HG03097 (cell line): Measurements from ENCODE around the gene ANKRD52.
"Not testable (repeated sequence)": the region's sequence is repeated elsewhere in the genome, so short reads cannot be mapped to it uniquely, and the experiment has no call there.

ENCODE experiments used
- ATAC-seq: cut with Tn5 transposase; IDR thresholded peaks from one replicate; pipeline ENCODE4 v1.9.1; 2021; ENCODE audit not compliant: unreplicated experiment, low FRiP score

Gene ANKRD52

DNA sequence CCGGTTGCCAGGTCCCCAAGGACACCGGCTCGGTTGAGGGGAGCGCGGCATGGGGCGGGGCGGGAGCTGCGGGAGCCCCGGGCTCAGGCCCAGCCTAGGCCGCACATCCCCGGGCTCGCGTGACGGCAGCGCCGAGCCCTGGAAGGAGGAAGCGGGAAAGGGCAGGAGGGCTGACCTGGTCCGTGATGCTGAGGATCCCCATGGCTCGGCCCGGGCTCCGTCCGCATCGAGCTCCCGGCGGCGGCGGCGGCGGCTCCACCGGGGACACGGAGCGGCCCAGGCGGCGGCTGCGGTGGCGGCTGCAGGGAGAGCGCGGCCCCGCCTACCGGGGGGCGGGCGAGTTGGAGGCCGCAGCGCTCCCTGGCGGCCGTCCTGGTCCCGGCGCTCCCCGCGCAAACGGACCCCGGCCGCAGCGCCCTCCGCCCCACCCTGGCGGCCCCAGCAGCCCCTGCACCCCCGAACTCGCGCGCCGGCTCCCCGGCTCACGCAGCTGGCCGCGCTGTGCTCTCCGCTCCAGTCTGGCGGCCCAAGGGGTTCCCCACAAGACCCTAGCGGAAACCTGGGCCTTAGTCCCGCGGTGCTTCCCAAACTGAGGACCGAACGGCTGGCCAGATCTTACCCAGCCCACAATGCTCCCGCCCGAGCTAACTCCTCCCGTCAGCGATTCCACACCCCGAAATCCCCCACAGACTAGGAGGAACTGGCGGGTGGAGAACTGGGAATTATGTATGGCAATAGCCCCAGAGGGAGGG is at the start of gene ANKRD52:
ANKRD52 (minus strand) TSS at position 317 of the 752 bp plus-strand sequence; CDS start at position 202, 115 bp downstream.
- ATAC-seq, result peak; percentile 83

DNA sequence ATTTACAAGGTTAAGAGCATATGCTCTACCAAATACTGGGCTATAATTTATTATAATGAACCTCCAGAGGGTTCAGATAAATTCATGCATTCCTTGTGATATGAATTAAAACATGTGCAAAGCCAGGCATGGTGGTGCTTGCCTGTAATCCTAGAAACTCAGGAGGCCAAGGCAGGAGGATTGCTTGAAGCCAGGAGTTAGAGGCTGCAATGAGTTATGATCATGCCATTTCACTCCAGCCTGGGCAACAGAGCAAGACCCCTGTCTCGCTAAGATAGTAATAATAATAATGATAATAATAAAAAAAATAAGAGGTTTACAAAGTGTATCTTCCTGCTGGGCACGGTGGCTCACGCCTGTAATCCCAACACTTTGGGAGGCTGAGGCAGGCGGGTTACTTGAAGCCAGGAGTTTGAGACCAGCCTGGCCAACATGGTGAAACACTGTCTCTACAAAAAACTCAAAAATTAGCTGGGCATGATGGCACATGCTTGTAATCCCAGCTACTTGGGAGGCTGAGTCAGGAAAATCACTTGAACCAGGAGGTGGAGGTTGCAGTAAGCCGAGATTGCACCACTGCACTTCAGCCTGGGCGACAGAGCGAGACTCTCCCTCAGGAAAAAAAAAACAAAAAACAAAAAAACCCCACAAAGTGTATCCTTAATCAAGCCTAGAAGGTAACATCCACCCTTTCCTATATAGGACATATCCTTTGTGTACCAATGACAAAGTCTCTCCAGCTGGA is 49.2 kb upstream of the ANKRD52 start:
- ATAC-seq, result no peak

DNA sequence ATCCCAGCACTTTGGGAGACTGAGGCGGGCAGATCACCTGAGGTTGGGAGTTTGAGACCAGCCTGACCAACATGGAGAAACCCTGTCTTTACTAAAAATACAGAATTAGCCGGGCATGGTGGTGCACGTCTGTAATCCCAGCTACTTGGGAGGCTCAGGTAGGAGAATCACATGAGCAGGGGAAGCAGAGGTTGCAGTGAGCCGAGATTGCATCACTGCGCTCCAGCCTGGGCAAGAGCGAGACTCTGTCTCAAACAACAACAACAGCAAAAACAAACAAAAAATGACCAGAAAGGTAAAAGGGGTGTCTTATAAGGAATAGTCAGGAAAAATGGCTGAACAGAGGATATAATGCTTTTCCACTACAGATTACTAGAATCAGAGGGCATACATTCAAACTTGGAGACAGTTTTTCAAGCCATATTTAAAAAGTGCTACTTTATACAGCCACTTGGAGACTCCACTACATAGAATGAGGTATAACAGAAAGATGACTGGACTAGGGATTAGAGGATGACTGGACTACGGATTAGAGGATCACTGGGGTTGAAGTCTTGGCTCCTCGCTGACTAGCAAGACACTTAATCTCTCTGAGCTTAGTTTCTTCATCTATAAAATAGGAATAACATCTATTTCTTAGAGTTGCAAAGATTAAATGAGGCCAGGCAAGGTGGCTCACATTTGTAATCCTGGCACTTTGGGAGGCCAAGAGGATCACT is 46.8 kb upstream of the ANKRD52 start:
- no peak for ATAC-seq

DNA sequence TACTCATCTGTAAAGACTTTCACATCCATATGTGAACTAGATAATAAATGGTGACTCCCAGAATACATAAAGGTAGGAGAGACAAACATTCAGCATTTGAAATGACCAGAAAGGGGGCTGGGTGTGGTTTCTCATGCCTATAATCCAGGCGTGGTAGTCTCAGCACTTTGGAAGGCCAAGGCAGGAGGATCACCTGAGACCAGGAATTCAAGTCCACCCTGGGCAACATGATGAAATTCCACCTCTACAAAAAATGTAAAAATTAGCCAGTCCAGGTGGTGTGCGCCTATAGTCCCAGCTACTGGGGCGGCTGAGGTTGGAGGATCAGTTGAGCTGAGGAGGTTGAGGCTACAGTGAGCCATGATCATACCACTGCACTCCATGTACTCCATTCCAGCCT is 46.1 kb upstream of the ANKRD52 start:
- ATAC-seq, result no peak

DNA sequence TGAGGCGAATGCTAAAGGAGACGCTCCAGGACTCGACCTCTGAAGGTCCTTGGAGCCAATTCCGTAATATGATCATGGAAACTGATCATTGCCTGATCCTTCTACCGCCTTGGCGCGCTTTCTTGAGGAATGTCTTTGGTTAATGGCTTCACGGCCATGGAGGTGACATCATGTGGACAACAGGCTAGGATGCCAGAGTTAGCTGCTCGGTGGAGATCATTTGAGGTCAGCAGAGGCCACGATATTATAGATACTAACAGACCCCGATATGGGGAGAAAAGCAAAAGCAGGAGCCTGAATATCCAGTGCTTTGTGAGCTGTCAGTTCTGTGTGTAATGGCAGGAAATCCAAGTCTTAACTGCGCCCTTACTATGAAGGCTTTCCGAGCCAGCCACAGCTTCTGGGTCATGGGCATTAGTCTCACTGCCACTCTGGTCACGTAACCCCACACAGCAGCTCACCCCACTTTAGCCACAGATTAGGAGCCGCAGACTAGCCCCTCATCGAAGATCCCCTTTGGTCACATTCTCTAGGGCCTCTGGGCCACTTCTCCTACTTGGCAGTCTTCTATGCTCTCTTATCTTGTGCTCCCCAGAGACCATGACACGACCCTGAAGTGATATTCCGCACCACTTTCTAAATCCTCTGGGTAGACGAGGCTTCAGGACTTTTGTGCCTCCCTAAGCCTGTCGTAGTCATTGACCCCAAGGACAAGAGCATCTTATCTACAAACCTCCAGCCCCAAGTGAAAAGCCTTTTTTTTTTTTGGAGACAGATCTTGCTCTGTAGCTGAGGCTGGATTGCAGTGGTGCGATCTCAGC is 42.7 kb upstream of the ANKRD52 start:
- ATAC-seq, result no peak

DNA sequence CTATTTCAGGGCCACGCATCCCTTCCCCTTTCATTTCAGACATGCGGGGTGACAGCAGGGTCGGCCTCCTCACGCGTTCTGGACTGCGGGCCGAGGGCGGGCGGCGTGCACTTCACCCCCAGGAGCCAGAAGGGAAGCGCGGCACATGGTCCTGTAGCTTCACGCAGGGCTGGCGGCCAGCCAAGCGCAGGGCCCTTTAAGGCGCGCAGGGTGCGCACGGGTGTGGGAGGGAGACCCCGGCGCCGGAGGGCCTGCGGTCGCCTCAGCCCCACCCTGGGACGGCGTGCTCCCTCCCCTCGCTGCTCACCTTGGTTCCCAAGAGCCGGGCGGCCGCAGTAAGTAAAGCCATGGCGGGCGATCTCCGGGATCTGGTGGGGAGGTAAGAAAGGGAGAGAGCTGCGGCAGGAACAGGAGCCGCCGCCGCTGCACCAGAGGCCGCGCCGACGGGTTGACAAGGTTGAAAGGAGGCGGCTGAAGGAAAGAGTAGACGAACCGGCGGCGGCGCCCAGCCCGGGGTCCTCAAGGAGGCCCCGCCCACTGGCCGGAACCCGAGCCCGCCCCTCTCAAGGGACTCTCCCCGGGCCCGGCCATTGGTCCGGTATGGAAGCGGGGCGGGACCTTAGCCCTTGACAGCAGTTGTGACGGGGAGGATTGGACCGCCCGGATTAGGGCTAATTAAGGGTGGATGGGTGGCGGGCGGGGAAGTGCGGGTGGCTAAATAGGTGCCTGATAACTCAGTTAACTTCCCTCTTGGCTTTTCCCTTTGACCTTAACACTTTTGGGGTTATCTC is 41.9 kb upstream of the ANKRD52 start, which contains the start of gene CS:
CS (minus strand) TSS at position 478 of the 791 bp plus-strand sequence; CDS start at position 349, 129 bp downstream.
- peak; percentile 89 for ATAC-seq

DNA sequence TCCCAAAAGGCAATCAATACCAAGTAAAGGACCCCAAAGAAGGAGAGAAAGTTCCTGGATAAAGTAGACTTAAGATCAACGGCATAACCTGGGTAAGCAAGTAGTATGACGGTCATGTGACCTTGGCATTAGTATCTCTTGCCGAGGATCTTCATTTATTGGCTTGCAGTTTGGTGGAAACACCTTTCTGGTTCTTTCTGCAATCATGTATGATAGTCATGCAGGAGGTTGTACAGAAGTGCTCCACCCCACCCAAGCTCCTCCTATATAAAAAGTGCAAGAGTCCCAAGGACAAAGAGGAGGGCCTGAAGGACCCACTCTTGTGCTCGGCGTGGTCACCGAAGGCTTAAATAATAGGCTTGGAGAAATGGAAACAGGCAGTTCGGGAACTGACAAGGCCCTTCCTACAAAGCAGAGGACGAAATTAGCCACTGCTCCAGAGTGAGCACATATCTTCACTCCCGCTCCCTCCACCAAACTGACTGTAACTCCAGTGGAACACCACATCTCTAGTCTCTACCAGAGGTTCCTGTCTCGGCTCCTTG is 41.2 kb upstream of the ANKRD52 start:
- no peak for ATAC-seq

DNA sequence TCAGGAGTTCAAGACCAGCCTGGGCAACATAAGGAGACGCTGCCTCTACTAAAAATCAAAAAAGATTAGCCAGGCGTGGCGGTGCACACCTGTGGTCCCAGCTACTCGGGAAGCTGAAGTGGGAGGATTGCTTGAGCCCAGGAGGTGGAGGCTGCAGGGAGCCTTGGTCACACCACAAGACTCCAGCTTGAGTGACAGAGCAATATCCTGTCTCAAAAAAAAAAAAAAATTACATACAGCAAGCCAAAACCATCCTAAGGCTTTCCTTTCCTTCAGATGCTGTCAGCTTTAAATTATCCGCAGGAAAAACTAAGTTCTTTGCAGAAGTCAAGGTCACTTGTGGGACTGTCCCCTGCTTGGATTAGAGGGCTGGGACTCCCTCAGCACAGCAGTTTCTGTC is 40.6 kb upstream of the ANKRD52 start:
- no peak for ATAC-seq

DNA sequence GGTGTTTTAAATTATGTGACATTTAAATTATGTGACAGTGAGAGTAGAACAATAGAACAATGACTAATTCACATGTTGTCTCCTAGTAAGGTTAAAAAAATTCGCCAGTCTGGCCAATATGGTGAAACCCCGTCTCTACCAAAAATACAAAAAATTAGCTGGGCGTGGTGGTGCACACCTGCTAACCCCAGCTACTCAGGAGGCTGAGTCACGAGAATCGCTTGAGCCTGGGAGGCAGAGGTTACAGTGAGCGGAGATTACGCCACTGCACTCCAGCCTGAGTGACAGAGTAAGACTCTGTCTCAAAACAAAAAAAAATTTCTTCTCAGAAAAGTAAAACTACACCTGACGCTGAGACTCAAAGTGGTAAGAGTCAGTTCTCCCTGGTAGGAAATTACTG is 39.2 kb upstream of the ANKRD52 start:
- no peak for ATAC-seq

DNA sequence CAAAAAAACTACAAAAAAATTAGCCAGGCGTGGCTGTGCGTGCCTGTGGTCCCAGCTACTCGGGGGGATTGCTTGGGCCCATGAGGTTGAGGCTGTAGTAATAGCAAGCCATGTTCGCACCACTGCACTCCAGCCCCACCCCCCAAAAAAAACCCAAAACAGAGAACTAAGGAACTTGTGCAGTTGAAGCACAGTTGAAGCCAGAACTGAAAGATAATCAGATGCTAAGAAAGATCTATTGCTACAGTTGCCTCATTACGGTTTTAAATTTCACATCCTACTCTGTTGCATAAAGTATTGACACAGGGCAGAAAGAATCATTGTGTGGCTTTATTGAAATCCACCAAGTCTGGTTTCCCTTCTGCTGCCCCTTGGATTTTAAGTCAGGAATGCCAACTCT is 38.1 kb upstream of the ANKRD52 start:
- ATAC-seq, result no peak

DNA sequence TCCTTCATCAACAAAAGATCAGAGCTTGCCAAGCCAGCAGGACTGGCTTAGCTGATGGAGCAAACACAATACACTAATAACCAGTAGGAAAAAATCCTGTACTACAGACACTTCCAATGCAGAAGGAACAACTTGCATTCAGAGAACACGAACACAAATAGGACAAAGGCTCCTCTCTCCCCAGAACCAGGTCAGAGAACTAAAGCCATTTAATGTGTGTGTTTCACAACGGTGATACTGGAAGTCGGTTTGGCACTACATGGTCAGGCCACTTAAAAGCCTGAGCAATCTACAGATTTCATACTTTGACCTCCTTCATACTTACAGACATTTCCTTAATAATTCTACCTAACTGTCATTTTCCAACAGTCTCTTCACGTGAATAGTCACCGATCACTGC is 35.6 kb upstream of the ANKRD52 start:
- no peak for ATAC-seq

DNA sequence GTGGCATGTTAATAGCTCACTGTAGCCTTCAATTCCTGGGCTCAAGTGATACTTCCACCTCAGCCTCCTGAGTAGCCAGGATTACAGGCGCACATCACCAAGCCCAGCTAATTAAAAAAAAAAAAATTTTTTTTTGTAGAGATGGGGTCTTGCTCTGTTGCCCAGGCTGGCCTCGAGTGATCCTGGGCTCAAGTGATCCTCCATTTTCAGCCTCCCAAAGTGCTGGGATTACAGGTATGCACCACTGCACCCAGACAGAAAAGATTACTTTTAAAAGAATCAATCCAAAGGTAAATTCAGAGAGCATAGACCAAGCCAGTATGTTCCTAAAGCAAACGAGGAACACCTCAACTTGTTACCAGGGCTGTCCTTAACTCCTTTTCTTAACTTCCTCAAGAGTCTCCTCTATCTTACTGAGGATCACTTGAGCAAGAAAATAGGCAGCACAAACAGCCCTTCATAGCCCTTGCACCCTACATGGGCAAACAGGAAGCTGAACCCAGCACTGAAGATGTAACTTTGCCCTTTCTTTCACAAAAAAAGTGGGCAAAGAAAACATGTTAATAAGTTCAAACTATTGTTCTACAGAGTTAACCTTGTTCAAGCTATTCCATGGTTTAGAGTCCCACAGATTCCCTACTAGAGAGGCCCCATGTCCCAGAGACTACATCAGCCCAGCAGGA is 30.7 kb upstream of the ANKRD52 start:
- no peak for ATAC-seq

DNA sequence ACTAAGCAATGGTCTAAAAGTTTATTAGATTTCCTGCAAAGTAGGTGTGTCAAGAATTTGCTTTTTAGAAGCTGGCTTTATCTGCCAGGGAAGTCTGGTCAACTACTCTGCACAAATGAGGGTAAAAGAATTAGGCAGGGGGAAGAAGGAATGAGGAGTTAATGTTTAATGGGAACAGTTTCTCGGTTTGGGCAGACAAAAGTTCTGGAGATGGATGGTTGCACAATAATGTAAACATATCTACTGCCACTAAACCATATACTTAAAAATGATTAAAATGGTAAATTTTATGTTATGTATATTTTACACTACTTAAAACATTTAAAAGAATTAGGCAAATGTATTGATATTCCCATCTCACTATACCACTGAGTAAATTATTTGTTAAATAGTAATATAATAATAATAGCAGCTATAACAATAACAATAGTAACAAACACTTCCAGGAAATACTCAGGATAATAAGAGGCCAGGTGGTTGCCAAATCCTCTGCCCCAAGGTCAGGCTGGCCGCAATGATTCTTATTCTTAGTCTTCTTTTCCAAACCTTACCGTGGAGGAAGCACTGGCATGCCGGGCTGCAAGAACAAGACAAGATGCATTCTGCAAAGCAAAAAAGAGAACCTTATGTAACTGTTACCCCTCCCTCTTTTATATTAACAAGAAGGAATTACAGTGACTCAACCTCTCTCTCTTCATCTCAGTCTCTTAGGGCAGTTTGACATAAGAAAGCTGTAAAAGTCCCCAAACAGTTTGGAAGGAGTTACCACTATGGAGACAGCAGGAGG is 28.1 kb upstream of the ANKRD52 start:
- ATAC-seq, result no peak

DNA sequence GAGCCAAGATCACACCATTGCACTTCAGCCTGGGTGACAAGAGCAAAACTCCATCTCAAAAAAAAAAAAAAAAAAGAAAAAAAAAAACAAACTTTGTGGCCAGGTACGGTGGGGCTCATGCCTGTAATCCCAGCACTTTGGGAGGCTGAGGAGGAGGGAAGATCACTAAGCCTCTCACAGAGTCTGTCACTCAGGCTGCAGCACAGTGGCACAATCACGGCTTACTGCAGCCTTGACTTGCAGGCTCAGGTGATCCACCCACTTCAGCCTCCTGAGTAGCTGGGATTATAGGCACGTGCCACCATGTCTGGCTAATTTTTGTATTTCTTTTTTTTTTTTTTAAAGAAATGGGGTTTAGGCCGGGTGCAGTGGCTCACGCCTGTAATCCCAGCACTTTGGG is 26.1 kb upstream of the ANKRD52 start:
- ATAC-seq, result not testable (repeated sequence)

DNA sequence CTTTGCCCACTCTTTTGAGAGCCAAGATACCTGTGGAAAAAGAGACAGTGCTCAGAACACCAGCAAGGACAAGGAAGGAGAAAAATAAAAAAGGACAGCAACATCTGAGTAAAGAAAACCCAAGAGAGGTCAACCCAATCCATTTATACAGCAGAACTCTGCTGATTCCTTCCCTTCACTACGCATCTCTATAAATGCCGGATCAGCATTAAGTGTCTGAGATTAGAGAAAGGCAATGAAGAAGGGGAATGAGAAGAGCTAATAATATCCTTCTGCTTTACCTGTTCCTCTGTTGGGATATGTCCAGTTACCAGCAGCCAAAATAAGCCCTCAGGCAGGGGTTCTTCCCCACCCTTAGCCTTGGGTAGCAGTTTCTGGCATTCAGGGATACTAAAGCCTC is 24.4 kb upstream of the ANKRD52 start:
- no peak for ATAC-seq

DNA sequence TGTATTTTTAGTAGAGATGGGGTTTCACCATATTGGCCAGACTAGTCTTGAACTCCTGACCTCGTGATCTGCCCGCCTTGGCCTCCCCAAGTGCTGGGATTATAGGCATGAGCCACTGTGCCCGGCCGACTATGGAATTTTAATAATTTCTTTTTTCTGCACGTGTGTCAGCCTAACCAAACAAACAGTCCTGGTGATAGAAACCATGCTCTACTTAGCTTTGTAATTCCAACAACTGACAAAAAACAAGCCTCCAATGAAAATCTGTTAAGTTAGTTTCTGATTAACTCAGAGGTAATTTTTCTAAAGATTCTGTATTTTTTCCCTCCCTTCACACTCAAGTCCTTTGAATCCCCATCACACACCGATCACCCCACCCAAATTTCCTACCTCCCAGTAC is 23.8 kb upstream of the ANKRD52 start:
- no peak for ATAC-seq

DNA sequence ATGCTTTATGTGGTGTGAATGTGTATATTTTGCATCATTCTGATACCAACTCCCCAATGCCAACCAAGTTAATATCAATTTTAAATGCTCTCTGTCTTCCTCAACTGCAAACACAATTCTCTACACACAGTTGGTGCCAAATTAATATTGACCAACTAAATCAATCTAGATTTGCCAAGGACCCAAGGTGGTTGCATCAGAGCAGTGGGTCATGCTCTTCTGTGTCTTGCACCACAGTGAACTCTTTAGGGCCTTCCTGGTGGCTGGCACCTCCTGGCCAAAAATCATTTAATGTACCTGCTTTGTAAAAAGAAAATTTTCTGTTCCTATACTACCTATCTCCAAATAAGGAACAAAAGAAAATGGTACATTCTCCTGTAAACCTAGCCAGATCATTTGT is 22.7 kb upstream of the ANKRD52 start:
- ATAC-seq, result no peak

DNA sequence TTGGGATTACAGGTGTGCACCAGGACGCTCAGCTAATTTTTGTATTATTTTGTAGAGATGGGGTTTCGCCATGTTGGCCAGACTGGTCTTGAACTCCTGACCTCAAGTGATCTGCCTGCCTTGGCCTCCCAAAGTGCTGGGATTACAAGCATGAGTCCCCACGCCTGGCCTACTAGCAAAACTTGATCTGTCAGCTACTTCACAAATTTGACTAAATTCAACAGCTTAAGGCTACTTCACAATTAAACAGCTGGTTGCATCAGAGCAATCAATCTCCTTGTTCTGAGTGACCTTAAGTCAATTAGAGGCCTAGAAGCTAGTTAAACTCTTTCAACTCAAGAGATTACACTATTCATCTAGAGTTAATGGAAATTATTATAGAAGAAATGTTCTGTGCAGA is 20.7 kb upstream of the ANKRD52 start:
- no peak for ATAC-seq
